Measurements from ENCODE around the gene C1orf21.

The C1orf21 gene

GRCh38 chr1:184367427-184368038 is 19.3 kb upstream of the C1orf21 start:
- TF ChIP-seq, protein P1, sequence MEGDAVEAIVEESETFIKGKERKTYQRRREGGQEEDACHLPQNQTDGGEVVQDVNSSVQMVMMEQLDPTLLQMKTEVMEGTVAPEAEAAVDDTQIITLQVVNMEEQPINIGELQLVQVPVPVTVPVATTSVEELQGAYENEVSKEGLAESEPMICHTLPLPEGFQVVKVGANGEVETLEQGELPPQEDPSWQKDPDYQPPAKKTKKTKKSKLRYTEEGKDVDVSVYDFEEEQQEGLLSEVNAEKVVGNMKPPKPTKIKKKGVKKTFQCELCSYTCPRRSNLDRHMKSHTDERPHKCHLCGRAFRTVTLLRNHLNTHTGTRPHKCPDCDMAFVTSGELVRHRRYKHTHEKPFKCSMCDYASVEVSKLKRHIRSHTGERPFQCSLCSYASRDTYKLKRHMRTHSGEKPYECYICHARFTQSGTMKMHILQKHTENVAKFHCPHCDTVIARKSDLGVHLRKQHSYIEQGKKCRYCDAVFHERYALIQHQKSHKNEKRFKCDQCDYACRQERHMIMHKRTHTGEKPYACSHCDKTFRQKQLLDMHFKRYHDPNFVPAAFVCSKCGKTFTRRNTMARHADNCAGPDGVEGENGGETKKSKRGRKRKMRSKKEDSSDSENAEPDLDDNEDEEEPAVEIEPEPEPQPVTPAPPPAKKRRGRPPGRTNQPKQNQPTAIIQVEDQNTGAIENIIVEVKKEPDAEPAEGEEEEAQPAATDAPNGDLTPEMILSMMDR (IDR thresholded peaks at IDR 0.05; ENCODE audit: low read depth, low read length), result no peak
- H3K4me3 ChIP-seq (ENCODE audit: low read depth, low read length), result no peak overlapping the region
- in situ Hi-C loops (cut with HindIII; ENCODE audit: low sequenced_read_pairs), result no loop called here
- no peak for DNase-seq (ENCODE audit: low read depth, low spot score)

GRCh38 chr1:184368354-184368753 is 18.5 kb upstream of the C1orf21 start:
- H3K4me3 ChIP-seq (ENCODE audit: low read depth, low read length), result no peak overlapping the region
- DNase-seq (ENCODE audit: low read depth, low spot score), result no peak
- TF ChIP-seq, protein P1 (IDR thresholded peaks at IDR 0.05; ENCODE audit: low read depth, low read length), result no peak
- in situ Hi-C loops (cut with HindIII; ENCODE audit: low sequenced_read_pairs), result no loop called here

- in situ Hi-C loops (cut with HindIII; ENCODE audit: low sequenced_read_pairs), result no loop called here
- no peak overlapping the region for H3K4me3 ChIP-seq (ENCODE audit: low read depth, low read length)
- DNase-seq (ENCODE audit: low read depth, low spot score), result no peak
- TF ChIP-seq, protein P1 (IDR thresholded peaks at IDR 0.05; ENCODE audit: low read depth, low read length), result no peak
Observed at GRCh38 chr1:184370850-184371249, 16.0 kb upstream of the C1orf21 start.

- no peak overlapping the region for H3K4me3 ChIP-seq (ENCODE audit: low read depth, low read length)
- no peak for DNase-seq (ENCODE audit: low read depth, low spot score)
- in situ Hi-C loops (cut with HindIII; ENCODE audit: low sequenced_read_pairs), result no loop called here
- TF ChIP-seq, protein P1 (IDR thresholded peaks at IDR 0.05; ENCODE audit: low read depth, low read length), result no peak
Observed at GRCh38 chr1:184373155-184373554, 13.7 kb upstream of the C1orf21 start.

DNA sequence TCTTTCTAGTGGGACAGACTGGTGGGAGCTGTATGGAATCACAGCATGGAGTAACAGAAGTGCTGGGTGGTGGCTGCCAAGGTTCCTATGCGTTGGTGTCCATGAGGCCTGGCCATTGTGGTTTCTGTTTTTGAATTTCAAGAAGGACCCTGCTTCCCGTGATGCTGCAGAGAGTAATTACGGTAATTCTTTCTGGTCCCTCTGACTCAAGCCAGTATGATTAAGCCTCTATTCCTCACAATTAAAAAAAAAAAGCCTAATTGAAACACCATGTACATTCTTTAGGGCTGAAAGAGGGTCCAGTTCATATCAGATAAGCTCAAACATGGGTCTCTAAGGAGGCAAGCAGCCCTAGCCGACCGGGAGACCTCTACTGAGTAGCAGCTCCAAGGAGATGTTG is 10.5 kb upstream of the C1orf21 start:
- TF ChIP-seq, protein P1 (IDR thresholded peaks at IDR 0.05; ENCODE audit: low read depth, low read length), result no peak
- H3K4me3 ChIP-seq (ENCODE audit: low read depth, low read length), result no peak overlapping the region
- DNase-seq (ENCODE audit: low read depth, low spot score), result no peak
- in situ Hi-C loops (cut with HindIII; ENCODE audit: low sequenced_read_pairs), result no loop called here

- H3K4me3 ChIP-seq (ENCODE audit: low read depth, low read length), result no peak overlapping the region
- TF ChIP-seq, protein P1 (IDR thresholded peaks at IDR 0.05; ENCODE audit: low read depth, low read length), result no peak
- in situ Hi-C loops (cut with HindIII; ENCODE audit: low sequenced_read_pairs), result no loop called here
- no peak for DNase-seq (ENCODE audit: low read depth, low spot score)
Observed at GRCh38 chr1:184379111-184379752, 7.6 kb upstream of the C1orf21 start.

Measured in astrocyte of the spinal cord (primary cell).